Measurements from ENCODE around the gene CLCNKB.

DNA sequence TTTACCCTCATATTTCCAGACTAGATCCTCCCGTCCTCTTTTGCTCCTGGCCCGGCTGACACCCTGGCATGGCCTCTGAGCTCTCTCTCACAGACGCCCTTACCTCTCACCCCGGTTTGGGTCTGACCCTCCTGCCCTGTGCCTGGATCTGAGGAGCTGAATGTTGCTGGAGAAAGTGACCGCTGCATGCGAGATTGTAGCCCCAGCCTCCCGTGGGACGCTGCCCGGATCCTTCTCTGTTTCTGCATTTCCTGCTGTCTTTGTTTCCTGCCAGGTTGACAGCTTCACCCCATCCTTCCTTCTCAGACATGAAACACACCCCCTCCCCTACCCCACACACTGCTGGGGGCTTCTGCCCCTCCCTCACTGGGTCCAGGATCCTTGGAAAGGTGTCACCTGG, 20.3 kb downstream of the CLCNKB start:
- no peak for TF ChIP-seq POLR2A (IDR thresholded peaks at IDR 0.05; ENCODE audit: low read depth, low read length)
- TF ChIP-seq POLR2AphosphoS5 (IDR thresholded peaks at IDR 0.05; ENCODE audit: low read depth, low read length): no peak

Measured in GM12892 (cell line).